Measurements from ENCODE around the gene PATJ.
"Not testable (repeated sequence)": the region's sequence is repeated elsewhere in the genome, so short reads cannot be mapped to it uniquely, and the experiment has no call there.

The PATJ gene

DNA sequence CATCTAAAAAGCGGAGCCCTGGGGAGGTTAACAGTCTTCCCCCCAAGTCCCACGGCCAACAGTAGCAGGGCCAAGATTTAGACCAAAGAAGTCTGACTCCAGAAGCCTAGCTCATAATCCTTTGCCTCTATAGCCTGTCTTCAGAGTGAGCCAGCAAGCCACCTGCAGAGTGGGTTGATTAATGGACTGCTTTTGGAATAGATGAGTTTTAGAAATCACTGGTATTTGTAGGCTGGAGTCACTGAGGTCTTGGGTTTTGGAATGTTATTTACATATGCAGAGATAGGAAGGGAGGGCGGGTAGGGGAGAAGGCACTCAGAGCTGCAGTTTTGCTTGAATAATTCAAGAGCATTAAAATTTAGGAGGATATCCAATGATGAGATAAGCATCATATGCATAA, 361.6 kb downstream of the PATJ start:
- DNase-seq (ENCODE audit: low spot score): no peak

DNA sequence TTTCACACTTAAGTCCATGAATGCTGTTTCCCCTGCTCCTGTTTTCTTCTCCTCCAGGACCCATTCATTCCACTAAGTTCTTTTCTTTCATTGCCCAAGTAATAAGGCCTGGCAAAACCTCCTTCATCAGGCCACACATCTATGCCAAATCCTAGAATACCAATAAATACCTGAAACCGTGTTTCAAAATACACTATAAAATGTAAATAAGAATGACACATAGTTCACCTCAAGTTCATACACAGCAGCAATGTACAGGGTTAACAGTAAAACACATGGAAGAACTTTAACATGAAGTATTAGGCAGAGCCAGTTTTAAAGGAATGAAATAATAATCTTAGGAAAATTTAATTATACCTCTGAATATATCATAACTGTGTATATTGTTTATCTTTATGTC, 365.6 kb downstream of the PATJ start:
- DNase-seq (ENCODE audit: low spot score): no peak

- no peak for DNase-seq (ENCODE audit: low spot score)
Measured at GRCh38 chr1:62109124-62109523, 366.8 kb downstream of the PATJ start.

DNA sequence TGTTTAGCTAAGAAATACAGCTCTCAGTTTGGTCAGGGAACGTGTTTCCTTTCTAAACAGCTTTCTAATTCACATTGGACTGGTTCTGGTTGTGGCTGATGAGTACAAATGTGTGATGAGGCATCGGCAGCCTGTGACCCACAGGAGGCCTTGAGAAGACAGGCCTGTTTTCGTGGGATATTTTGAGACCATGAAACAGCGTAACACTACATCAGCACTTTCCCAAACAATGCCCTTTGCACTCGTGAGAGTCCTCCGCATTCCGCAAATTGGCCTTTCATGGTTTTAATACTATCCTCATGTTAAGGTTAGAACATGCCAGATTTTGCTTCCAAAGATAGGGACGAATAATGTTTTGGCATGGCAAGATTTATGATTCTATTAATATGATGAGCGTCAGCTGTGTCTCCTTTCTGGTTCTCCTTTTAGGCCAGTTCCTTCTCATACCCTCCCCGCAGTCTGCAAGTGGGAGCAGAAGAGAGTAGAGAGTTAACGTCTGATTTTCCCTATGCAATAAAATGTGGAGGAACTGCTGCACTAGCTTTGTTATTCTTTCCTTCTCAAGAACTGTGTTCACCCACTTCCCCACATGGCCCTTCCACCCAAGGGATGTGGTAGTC, 368.0 kb downstream of the PATJ start:
- no peak for DNase-seq (ENCODE audit: low spot score)

GRCh38 chr1:62111084-62111483, 368.8 kb downstream of the PATJ start:
- DNase-seq (ENCODE audit: low spot score): no peak

DNA sequence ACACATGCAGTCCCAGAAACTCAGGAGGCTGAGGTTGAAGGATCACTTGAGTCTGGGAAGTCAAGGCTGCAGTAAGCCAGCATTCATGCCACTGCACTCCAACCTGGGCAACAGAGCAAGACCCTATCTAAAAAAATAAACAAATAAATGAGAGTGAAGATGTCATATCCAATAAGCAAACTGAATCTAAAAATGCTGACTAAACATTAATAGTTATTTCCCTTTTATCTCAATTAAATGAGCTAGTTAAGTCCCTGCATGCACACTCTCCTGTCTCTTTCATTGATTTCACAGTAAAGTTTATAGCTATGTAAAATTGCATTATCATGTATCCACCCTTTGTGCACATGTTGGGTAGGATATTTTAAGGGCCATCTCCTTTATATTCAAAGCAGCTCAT, 371.2 kb downstream of the PATJ start:
- DNase-seq (ENCODE audit: low spot score): no peak

GRCh38 chr1:62117018-62117750, 374.9 kb downstream of the PATJ start:
- no peak for DNase-seq (ENCODE audit: low spot score)

GRCh38 chr1:62126579-62127290, 384.5 kb downstream of the PATJ start:
- DNase-seq (ENCODE audit: low spot score): no peak

DNA sequence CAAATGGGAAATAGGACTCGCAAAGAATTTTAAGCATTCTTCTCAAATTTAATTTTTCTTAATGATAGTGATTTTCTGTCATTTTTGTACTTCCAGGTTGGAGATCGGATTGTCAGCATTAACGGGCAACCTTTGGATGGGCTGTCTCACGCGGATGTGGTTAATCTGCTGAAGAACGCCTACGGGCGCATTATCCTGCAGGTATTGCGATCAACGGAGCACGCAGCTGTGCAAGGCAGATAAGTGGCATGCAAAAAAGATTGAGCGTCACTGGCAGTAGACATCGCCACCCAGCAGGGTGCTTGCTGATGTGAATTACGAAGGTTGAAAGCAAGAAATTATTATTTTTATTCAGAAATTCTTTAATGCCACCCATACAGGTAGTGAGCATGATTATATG, 386.5 kb downstream of the PATJ start:
- DNase-seq (ENCODE audit: low spot score): no peak

- no peak for DNase-seq (ENCODE audit: low spot score)
Measured at GRCh38 chr1:62131093-62131725, 388.9 kb downstream of the PATJ start.

DNA sequence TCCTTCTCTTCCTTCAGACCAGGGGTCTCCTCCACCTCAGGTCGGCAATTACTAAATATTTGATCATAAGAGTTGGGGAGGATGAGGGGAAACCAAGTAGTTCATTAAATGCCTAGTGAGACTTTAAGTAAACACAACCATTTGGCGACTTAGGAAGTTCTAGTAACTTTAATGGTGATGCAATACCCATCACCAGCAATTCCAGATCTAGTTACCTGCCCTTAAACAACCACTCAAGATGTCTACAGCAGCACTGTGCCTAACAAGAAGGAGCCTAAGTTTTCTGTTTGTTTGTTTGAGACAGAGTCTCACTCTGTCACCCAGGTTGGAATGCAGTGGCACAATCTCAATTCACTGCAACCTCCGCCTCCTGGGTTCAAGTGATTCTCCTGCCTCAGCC, 395.7 kb downstream of the PATJ start:
- no peak for DNase-seq (ENCODE audit: low spot score)

GRCh38 chr1:62139410-62139809, 397.1 kb downstream of the PATJ start:
- DNase-seq (ENCODE audit: low spot score): no peak

DNA sequence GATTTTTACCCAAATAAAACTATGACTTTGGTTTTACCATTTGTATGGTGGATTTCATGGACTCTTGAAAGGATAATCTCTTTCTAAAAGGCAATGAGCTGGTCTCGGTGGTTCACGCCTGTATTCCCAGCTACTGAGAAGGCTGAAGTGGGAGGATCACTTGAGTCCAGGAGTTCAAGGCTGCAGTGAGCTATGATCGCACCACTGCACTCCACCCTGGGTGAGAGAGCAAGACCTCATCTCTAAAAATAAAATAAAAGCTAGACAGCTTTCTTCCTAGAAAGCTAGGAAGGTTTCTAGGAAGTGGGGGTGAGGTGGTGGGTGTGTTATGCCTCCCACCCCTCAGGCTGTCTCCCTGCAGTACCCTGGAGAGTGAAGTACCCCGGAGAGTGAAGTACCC, 398.4 kb downstream of the PATJ start:
- no peak for DNase-seq (ENCODE audit: low spot score)

GRCh38 chr1:62142496-62142895, 400.2 kb downstream of the PATJ start:
- no peak for DNase-seq (ENCODE audit: low spot score)

GRCh38 chr1:62144238-62144831, 402.1 kb downstream of the PATJ start:
- DNase-seq (ENCODE audit: low spot score): peak; percentile 32

DNA sequence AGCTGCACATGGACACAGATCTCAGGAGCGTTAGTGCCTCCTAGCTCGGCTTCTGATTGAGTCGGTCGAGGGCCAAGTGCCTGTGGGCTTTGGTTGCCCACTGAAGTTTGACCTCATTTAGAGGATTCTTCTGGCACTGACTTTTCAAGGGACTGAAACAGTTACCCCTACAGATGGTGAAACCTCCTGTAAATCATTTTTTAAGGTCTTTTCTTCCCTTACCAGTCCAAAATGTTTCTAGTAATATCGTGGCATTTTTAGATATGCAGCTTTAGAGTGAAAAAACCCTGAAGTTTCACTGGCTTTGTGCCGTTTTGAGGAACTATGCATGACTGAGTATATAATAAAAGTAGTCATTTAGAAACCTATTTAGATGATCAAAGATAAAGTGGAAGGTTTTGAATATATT, 417.7 kb downstream of the PATJ start:
- no peak for DNase-seq (ENCODE audit: low spot score)

GRCh38 chr1:62161711-62162110, 419.4 kb downstream of the PATJ start:
- DNase-seq (ENCODE audit: low spot score): no peak

- not testable (repeated sequence) for DNase-seq (ENCODE audit: low spot score)
Measured at GRCh38 chr1:62170380-62170779, 428.1 kb downstream of the PATJ start.

GRCh38 chr1:62175568-62176179, 433.4 kb downstream of the PATJ start:
- DNase-seq (ENCODE audit: low spot score): peak; percentile 47

DNA sequence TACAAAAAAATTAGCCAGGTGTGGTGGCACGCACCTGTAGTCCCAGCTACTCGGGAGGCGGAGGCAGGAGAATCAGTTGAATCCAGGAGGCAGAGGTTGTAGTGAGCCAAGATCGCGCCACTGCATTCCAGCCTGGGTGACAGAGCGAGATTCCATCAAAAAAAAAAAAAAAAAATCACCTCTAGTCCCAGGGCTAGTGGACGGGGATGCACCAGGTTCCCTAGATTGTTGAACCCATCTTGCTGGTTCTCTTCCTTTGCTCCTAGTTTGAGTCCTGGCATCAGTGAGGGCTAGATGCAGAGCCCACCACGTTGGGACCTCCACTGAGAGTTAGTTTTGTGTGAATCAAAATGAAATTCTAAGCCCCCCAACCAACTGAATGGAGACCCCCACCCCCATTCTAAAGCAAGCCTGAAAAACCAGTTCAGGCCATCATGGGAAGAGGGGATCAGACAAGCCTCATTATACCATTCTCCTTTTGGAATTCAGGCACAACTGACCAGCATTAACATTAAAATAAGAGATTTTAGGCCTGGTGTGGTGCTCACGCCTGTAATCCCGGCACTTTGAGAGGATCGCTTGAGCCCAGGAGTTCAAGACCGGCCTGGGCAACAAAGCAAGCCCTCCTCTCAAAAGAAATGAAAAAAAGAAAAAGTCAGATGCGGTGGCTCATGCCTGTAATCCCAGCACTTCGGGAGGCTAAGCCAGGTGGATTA, 434.5 kb downstream of the PATJ start:
- DNase-seq (ENCODE audit: low spot score): no peak

GRCh38 chr1:62177621-62178020, 435.3 kb downstream of the PATJ start:
- no peak for DNase-seq (ENCODE audit: low spot score)
